ENCODE measurements around the gene POLR2E. TPM values are rescaled to one million over a fixed set of nuclear protein-coding genes. Genes with fewer than 3 reads are reported as not detected.

The POLR2E gene
- total and polyA plus RNA-seq, 10 donors = 70.8 to 152 (median 120) TPM

DNA sequence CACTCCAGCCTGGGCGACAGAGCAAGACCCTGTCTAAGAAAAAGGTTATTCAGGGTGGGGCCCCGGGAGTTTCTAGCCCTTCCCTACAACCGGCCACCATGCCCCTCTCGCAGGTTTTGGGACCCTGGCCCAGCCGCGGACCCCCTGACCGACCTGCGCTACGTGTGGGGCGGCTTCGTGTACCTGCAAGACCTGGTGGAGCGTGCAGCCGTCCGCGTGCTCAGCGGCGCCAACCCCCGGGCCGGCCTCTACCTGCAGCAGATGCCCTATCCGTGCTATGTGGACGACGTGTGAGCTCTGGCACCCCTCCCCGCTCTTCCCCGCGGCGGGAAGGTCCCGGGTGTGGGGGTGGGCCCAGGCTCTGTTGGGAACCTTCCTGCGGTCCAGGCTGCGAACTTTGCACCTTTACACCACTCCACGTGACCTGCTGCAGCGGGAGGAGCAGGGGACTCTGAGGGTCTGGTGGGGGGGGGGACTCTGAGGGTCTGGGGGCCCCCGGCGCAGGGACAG lies 49.0 kb downstream of the POLR2E start:
- intact Hi-C loops (cut with DNase I; ENCODE audit: low total_unique reads) = no loop called here
- peaks cover 9 to 39% (median 22%) of the 10 kb centered on the region in 6 donors for H3K4me1 ChIP-seq

DNA sequence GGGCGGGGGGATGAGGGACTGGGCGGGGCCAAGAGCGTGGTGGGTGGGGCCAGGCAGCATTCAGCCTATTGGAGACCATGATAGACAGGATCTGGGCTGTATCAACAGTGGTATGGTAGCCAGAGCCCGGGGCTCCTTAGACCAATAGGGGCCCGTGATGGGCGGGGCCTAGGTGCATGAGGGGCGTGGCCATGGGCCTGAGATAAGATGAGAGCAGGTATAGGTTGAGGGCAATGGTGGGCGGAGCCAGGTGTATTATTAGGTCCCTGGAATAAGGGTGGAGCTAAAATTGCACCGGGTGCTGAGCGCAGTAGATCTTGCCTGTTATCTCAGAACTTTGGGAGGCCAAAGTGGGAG lies 50.0 kb downstream of the POLR2E start:
- TF ChIP-seq, protein P1, sequence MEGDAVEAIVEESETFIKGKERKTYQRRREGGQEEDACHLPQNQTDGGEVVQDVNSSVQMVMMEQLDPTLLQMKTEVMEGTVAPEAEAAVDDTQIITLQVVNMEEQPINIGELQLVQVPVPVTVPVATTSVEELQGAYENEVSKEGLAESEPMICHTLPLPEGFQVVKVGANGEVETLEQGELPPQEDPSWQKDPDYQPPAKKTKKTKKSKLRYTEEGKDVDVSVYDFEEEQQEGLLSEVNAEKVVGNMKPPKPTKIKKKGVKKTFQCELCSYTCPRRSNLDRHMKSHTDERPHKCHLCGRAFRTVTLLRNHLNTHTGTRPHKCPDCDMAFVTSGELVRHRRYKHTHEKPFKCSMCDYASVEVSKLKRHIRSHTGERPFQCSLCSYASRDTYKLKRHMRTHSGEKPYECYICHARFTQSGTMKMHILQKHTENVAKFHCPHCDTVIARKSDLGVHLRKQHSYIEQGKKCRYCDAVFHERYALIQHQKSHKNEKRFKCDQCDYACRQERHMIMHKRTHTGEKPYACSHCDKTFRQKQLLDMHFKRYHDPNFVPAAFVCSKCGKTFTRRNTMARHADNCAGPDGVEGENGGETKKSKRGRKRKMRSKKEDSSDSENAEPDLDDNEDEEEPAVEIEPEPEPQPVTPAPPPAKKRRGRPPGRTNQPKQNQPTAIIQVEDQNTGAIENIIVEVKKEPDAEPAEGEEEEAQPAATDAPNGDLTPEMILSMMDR (IDR thresholded peaks at IDR 0.05 in 8 of 11, conservative IDR thresholded peaks at IDR 0.05 in 3 of 11) = no peak
- TF ChIP-seq POLR2A (IDR thresholded peaks at IDR 0.05) (no peak), POLR2AphosphoS5 (IDR thresholded peaks at IDR 0.05) (no peak)
- Histone ChIP-seq H3K4me3 (no peak overlapping the region), H3K9me3 (no peaks in the 10 kb centered on the region), H3K27ac (no peak overlapping the region), H3K4me1 (peaks cover 10 to 49% (median 32%) of the 10 kb centered on the region in 6 donors), H3K36me3 (peaks cover 0 to 64% (median 30%) of the 10 kb centered on the region in 6 donors), H3K27me3 (replicated peaks in 1 of 7) (no peaks in the 10 kb centered on the region)
- no peak for DNase-seq
- intact Hi-C loops (cut with DNase I; ENCODE audit: low total_unique reads) = no loop called here
- WGBS, 5 donors = 78 to 89% (median 80%) methylated on average over 10 of the region's 10 CpGs

More for the DNA sequence above, 49.0 kb downstream of the POLR2E start:
- TF ChIP-seq, protein P1 (IDR thresholded peaks at IDR 0.05 in 8 of 11, conservative IDR thresholded peaks at IDR 0.05 in 3 of 11) = no peak
- TF ChIP-seq POLR2AphosphoS5 (IDR thresholded peaks at IDR 0.05) (no peak), POLR2A (IDR thresholded peaks at IDR 0.05) (no peak)
- no peaks in the 10 kb centered on the region for H3K9me3 ChIP-seq
- no peak for DNase-seq
- H3K36me3 ChIP-seq = peaks cover 0 to 68% (median 30%) of the 10 kb centered on the region in 6 donors
- no peak overlapping the region for H3K27ac ChIP-seq
- no peak overlapping the region for H3K4me3 ChIP-seq
- H3K27me3 ChIP-seq (replicated peaks in 1 of 7) = no peaks in the 10 kb centered on the region
- 94 to 96% (median 95%) methylated on average over 30 to 33 of the region's 33 CpGs for WGBS, 5 donors

DNA sequence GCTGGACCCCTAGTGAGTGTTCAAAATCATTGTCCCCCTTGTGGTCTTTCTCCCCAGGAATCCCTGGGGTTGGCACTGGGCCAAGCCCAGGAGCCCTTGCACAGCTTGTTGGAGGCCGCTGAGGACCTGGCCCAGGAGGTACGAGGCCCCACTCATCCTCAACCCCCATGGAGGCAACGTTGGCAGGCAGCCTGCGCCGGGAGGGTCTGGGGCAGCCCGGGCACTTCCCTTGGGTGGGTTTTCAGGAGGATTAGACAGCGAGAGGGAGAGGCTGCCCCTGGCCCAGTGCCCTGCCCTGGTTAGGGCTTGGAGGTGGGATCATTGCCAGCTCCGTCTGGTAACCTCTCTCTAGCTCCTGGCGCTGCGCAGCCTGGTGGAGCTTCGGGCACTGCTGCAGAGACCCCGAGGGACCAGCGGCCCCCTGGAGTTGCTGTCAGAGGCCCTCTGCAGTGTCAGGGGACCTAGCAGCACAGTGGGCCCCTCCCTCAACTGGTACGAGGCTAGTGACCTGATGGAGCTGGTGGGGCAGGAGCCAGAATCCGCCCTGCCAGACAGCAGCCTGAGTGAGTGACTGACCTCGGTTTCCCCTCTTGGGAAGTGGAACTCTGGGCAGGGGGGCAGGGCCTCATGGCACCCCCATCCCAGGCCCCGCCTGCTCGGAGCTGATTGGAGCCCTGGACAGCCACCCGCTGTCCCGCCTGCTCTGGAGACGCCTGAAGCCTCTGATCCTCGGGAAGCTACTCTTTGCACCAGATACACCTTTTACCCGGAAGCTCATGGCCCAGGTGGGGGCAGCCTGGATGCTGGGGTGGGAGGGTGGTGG lies 52.3 kb downstream of the POLR2E start:
- Histone ChIP-seq H3K27ac (no peak overlapping the region), H3K27me3 (replicated peaks in 1 of 7) (no peaks in the 10 kb centered on the region), H3K36me3 (peaks cover 0 to 71% (median 30%) of the 10 kb centered on the region in 6 donors), H3K9me3 (no peaks in the 10 kb centered on the region), H3K4me3 (no peak overlapping the region), H3K4me1 (peaks cover 28 to 72% (median 55%) of the 10 kb centered on the region in 6 donors)
- intact Hi-C loops (cut with DNase I; ENCODE audit: low total_unique reads) = no loop called here
- 73 to 91% (median 87%) methylated on average over 12 to 23 of the region's 23 CpGs for WGBS, 5 donors
- TF ChIP-seq, protein P1 (IDR thresholded peaks at IDR 0.05 in 8 of 11, conservative IDR thresholded peaks at IDR 0.05 in 3 of 11) = no peak
- TF ChIP-seq POLR2A (IDR thresholded peaks at IDR 0.05) (no peak), POLR2AphosphoS5 (IDR thresholded peaks at IDR 0.05) (peak in 1 of 3 donors; percentile 6)
- peak; percentile 75 for DNase-seq
